HG02759 (cell line): Measurements from ENCODE around the gene CADPS2.

Experiments
- ATAC-seq: cut with Tn5 transposase; IDR thresholded peaks from one replicate; pipeline ENCODE4 v1.9.1; 2021; ENCODE audit warnings: mild to moderate bottlenecking, moderate library complexity; ENCODE audit not compliant: unreplicated experiment

The CADPS2 gene

GRCh38 chr7:122327969-122328368 lies 558.3 kb downstream of the CADPS2 start:
- ATAC-seq, result no peak

- no peak for ATAC-seq
Measured at GRCh38 chr7:122316467-122317388, 569.5 kb downstream of the CADPS2 start.

GRCh38 chr7:122315507-122316466 lies 570.5 kb downstream of the CADPS2 start:
- ATAC-seq, result no peak

GRCh38 chr7:122314284-122314683 lies 572.0 kb downstream of the CADPS2 start:
- ATAC-seq, result no peak

- ATAC-seq, result no peak
Measured at GRCh38 chr7:122312789-122313188, 573.5 kb downstream of the CADPS2 start.

- no peak for ATAC-seq
Measured at GRCh38 chr7:122311734-122312450, 574.4 kb downstream of the CADPS2 start.

- ATAC-seq, result no peak
Measured at GRCh38 chr7:122311050-122311700, 575.1 kb downstream of the CADPS2 start.

- peak; percentile 55 for ATAC-seq
Measured at GRCh38 chr7:122310119-122311021, 575.9 kb downstream of the CADPS2 start.

- no peak for ATAC-seq
Measured at GRCh38 chr7:122309421-122309820, 576.8 kb downstream of the CADPS2 start.

GRCh38 chr7:122307228-122307621 lies 579.0 kb downstream of the CADPS2 start:
- ATAC-seq, result no peak

- ATAC-seq, result no peak
Measured at GRCh38 chr7:122306320-122307227, 579.7 kb downstream of the CADPS2 start.

GRCh38 chr7:122305475-122306319 lies 580.6 kb downstream of the CADPS2 start:
- ATAC-seq, result no peak

GRCh38 chr7:122304996-122305421 lies 581.3 kb downstream of the CADPS2 start:
- no peak for ATAC-seq

GRCh38 chr7:122304319-122304975 lies 581.8 kb downstream of the CADPS2 start, which contains the start of gene FEZF1:
FEZF1 (minus strand) TSS chr7:122304750; CDS start chr7:122304437, 313 bp downstream.
- no peak for ATAC-seq

GRCh38 chr7:122303531-122304318 lies 582.5 kb downstream of the CADPS2 start:
- ATAC-seq, result no peak
